Lower lobe of right lung (tissue), 2 donors: Measurements from ENCODE around the gene KIF15. TPM values are rescaled to one million over a fixed set of nuclear protein-coding genes. Genes with fewer than 3 reads are reported as not detected.

Experiments used
- ATAC-seq, 2 donors: fragments of 200-7000 bp; cut with Tn5 transposase; one replicate each; pipeline ENCODE4 v1.9.1; 2020 to 2022; ENCODE audit warnings: mild to moderate bottlenecking in 2 of 2, moderate library complexity in 2 of 2
- DNase-seq: peaks from one replicate; pipeline ENCODE4 v3.0.0-alpha.2; 2020
- H3K27ac ChIP-seq: fragments of 200-600 bp; one replicate; pipeline ENCODE4 v1.8.0; 2022
- H3K27me3 ChIP-seq: fragments of 200-600 bp; one replicate; pipeline ENCODE4 v1.8.0; 2022; ENCODE audit warnings: low read depth
- H3K36me3 ChIP-seq: fragments of 200-600 bp; one replicate; pipeline ENCODE4 v1.8.0; 2022; ENCODE audit warnings: mild to moderate bottlenecking
- H3K4me1 ChIP-seq: fragments of 200-600 bp; one replicate; pipeline ENCODE4 v1.8.0; 2022
- H3K4me3 ChIP-seq: fragments of 200-600 bp; one replicate; pipeline ENCODE4 v1.8.0; 2022; ENCODE audit warnings: mild to moderate bottlenecking
- H3K9me3 ChIP-seq: fragments of 200-600 bp; one replicate; pipeline ENCODE4 v1.8.0; 2022
- intact Hi-C: fragments of 100-400 bp; cut with DNase I; formaldehyde crosslinking; loops from one replicate; pipeline ENCODE4 v1.11.0; 2022
- total RNA-seq: library from RNA; stranded (reverse); fragmentation: NEBNext Ultra II Directional; extraction: Animal tissue kit (Norgen Biotek cat#: 25700); gene quantifications from one replicate; pipeline ENCODE4 v1.2.1, GENCODE V29; 2021
- TF ChIP-seq, protein P1 (sequence below): fragments of 200-600 bp; IDR thresholded peaks from one replicate; pipeline ENCODE4 v1.8.0; 2022; ENCODE audit warnings: antibody characterized with exemption, mild to moderate bottlenecking
- donor health status: DM: no; HTN: yes; CAD: no; lungs with severe emphysema.

KIF15 gene
- total RNA-seq, 1 donor from 2014 or later: 1.3 TPM

GRCh38 chr3:44890258-44890657, 128.7 kb downstream of the KIF15 start:
- ATAC-seq (no peak), DNase-seq (no peak)
- H3K36me3 ChIP-seq: no peaks in the 10 kb centered on the region
- H3K27ac ChIP-seq: no peak overlapping the region
- TF ChIP-seq, protein P1, sequence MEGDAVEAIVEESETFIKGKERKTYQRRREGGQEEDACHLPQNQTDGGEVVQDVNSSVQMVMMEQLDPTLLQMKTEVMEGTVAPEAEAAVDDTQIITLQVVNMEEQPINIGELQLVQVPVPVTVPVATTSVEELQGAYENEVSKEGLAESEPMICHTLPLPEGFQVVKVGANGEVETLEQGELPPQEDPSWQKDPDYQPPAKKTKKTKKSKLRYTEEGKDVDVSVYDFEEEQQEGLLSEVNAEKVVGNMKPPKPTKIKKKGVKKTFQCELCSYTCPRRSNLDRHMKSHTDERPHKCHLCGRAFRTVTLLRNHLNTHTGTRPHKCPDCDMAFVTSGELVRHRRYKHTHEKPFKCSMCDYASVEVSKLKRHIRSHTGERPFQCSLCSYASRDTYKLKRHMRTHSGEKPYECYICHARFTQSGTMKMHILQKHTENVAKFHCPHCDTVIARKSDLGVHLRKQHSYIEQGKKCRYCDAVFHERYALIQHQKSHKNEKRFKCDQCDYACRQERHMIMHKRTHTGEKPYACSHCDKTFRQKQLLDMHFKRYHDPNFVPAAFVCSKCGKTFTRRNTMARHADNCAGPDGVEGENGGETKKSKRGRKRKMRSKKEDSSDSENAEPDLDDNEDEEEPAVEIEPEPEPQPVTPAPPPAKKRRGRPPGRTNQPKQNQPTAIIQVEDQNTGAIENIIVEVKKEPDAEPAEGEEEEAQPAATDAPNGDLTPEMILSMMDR: no peak
- H3K4me1 ChIP-seq: no peaks in the 10 kb centered on the region
- H3K4me3 ChIP-seq: no peak overlapping the region
- H3K9me3 ChIP-seq: no peaks in the 10 kb centered on the region
- intact Hi-C loops: no loop called here
- H3K27me3 ChIP-seq: no peaks in the 10 kb centered on the region

- TF ChIP-seq, protein P1: no peak
- H3K9me3 ChIP-seq: no peaks in the 10 kb centered on the region
- no peak for ATAC-seq
Measured at GRCh38 chr3:44890852-44891251, 129.3 kb downstream of the KIF15 start.

GRCh38 chr3:44892689-44893088, 131.1 kb downstream of the KIF15 start:
- Histone ChIP-seq H3K27me3 (no peaks in the 10 kb centered on the region), H3K36me3 (no peaks in the 10 kb centered on the region), H3K27ac (no peak overlapping the region), H3K4me3 (no peak overlapping the region), H3K4me1 (no peaks in the 10 kb centered on the region), H3K9me3 (no peaks in the 10 kb centered on the region)
- ATAC-seq: no peak
- intact Hi-C loops: no loop called here
- TF ChIP-seq, protein P1: no peak
- DNase-seq: no peak

More at GRCh38 chr3:44890852-44891251, 129.3 kb downstream of the KIF15 start:
- DNase-seq: no peak
- no peak overlapping the region for H3K27ac ChIP-seq
- H3K36me3 ChIP-seq: no peaks in the 10 kb centered on the region
- H3K27me3 ChIP-seq: no peaks in the 10 kb centered on the region
- intact Hi-C loops: no loop called here
- no peaks in the 10 kb centered on the region for H3K4me1 ChIP-seq
- no peak overlapping the region for H3K4me3 ChIP-seq

GRCh38 chr3:44893097-44893496, 131.5 kb downstream of the KIF15 start:
- no peaks in the 10 kb centered on the region for H3K36me3 ChIP-seq
- TF ChIP-seq, protein P1: no peak
- no peaks in the 10 kb centered on the region for H3K9me3 ChIP-seq
- no peaks in the 10 kb centered on the region for H3K4me1 ChIP-seq
- no peak for ATAC-seq
- intact Hi-C loops: no loop called here
- no peak overlapping the region for H3K27ac ChIP-seq
- no peak for DNase-seq
- H3K27me3 ChIP-seq: no peaks in the 10 kb centered on the region
- no peak overlapping the region for H3K4me3 ChIP-seq

GRCh38 chr3:44894485-44894884, 132.9 kb downstream of the KIF15 start:
- Histone ChIP-seq H3K27ac (no peak overlapping the region), H3K27me3 (peaks cover 6% of the 10 kb centered on the region), H3K36me3 (no peaks in the 10 kb centered on the region), H3K4me1 (no peaks in the 10 kb centered on the region), H3K4me3 (no peak overlapping the region), H3K9me3 (no peaks in the 10 kb centered on the region)
- TF ChIP-seq, protein P1: no peak
- intact Hi-C loops: no loop called here
- DNase-seq (no peak), ATAC-seq (no peak)

GRCh38 chr3:44896440-44896839, 134.8 kb downstream of the KIF15 start:
- intact Hi-C loops: no loop called here
- Histone ChIP-seq H3K9me3 (no peaks in the 10 kb centered on the region), H3K27me3 (peaks cover 11% of the 10 kb centered on the region), H3K27ac (no peak overlapping the region), H3K4me3 (no peak overlapping the region), H3K36me3 (no peaks in the 10 kb centered on the region), H3K4me1 (no peaks in the 10 kb centered on the region)
- DNase-seq: no peak
- no peak for ATAC-seq
- TF ChIP-seq, protein P1: no peak
